B cell (primary cell): Measurements from ENCODE around the gene SAA1.

ENCODE experiments used
- CTCF ChIP-seq: fragments of 200-600 bp; IDR thresholded peaks from one replicate; pipeline ENCODE4 v1.8.0; 2022; ENCODE audit warnings: antibody characterized with exemption, mild to moderate bottlenecking
- EZH2 ChIP-seq: IDR thresholded peaks from 2 replicates; pipeline ENCODE4 v1.6.1; 2012; ENCODE audit warnings: borderline replicate concordance, low read depth, mild to moderate bottlenecking, moderate library complexity, low read length; ENCODE audit not compliant: insufficient read depth, poor library complexity, severe bottlenecking

GRCh38 chr11:18264677-18265555, 1.1 kb upstream of the SAA1 start:
- TF ChIP-seq CTCF (no peak), EZH2 (no peak)
